ENCODE results near the gene SIRT2.

DNA sequence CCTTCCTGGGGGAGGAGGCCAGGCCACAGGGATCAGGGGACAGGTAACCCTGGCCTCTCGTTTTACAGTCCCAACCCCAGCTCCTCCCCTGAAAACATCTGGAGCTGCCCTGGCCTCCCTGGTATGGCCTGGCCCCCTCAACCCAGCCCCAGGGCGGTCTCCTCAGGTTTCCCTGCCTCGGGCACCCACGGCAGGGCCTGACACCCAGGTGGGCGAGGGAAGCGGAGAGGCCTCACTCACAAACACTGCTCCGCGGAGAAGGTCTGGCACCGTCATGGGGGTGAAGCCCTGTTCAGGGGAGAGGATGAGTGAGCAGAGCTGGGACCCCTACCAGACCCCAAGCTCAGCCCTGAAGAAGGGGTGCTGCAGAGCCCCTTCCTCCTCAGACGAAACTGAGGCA, 19.1 kb upstream of the SIRT2 start:
- no peak for TF ChIP-seq TAF1 (IDR thresholded peaks at IDR 0.05; ENCODE audit: low read depth)
- no peak for TF ChIP-seq POLR2AphosphoS5 (IDR thresholded peaks at IDR 0.05)
- TF ChIP-seq EP300 (conservative IDR thresholded peaks at IDR 0.05; ENCODE audit: poor library complexity, severe bottlenecking): no peak
- TF ChIP-seq, protein P1, sequence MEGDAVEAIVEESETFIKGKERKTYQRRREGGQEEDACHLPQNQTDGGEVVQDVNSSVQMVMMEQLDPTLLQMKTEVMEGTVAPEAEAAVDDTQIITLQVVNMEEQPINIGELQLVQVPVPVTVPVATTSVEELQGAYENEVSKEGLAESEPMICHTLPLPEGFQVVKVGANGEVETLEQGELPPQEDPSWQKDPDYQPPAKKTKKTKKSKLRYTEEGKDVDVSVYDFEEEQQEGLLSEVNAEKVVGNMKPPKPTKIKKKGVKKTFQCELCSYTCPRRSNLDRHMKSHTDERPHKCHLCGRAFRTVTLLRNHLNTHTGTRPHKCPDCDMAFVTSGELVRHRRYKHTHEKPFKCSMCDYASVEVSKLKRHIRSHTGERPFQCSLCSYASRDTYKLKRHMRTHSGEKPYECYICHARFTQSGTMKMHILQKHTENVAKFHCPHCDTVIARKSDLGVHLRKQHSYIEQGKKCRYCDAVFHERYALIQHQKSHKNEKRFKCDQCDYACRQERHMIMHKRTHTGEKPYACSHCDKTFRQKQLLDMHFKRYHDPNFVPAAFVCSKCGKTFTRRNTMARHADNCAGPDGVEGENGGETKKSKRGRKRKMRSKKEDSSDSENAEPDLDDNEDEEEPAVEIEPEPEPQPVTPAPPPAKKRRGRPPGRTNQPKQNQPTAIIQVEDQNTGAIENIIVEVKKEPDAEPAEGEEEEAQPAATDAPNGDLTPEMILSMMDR (IDR thresholded peaks at IDR 0.05; ENCODE audit: poor library complexity, severe bottlenecking): no peak
- TF ChIP-seq, protein P2, sequence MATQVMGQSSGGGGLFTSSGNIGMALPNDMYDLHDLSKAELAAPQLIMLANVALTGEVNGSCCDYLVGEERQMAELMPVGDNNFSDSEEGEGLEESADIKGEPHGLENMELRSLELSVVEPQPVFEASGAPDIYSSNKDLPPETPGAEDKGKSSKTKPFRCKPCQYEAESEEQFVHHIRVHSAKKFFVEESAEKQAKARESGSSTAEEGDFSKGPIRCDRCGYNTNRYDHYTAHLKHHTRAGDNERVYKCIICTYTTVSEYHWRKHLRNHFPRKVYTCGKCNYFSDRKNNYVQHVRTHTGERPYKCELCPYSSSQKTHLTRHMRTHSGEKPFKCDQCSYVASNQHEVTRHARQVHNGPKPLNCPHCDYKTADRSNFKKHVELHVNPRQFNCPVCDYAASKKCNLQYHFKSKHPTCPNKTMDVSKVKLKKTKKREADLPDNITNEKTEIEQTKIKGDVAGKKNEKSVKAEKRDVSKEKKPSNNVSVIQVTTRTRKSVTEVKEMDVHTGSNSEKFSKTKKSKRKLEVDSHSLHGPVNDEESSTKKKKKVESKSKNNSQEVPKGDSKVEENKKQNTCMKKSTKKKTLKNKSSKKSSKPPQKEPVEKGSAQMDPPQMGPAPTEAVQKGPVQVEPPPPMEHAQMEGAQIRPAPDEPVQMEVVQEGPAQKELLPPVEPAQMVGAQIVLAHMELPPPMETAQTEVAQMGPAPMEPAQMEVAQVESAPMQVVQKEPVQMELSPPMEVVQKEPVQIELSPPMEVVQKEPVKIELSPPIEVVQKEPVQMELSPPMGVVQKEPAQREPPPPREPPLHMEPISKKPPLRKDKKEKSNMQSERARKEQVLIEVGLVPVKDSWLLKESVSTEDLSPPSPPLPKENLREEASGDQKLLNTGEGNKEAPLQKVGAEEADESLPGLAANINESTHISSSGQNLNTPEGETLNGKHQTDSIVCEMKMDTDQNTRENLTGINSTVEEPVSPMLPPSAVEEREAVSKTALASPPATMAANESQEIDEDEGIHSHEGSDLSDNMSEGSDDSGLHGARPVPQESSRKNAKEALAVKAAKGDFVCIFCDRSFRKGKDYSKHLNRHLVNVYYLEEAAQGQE (IDR thresholded peaks at IDR 0.05; ENCODE audit: borderline replicate concordance): no peak
- TF ChIP-seq EZH2 (IDR thresholded peaks at IDR 0.05; ENCODE audit: borderline replicate concordance, insufficient read depth, low read length, poor library complexity, severe bottlenecking): no peak
